ENCODE measurements around the gene PIH1D1. TPM values are rescaled to one million over a fixed set of nuclear protein-coding genes. Genes with fewer than 3 reads are reported as not detected.

Gene PIH1D1
- total RNA-seq, 1 donor from 2014 or later = 84.5 TPM

GRCh38 chr19:49415102-49415809, 36.4 kb downstream of the PIH1D1 start:
- no peaks in the 10 kb centered on the region for H3K9me3 Mint-ChIP-seq (ENCODE audit: unreplicated experiment)
- no peaks in the 10 kb centered on the region for H3K36me3 Mint-ChIP-seq (ENCODE audit: unreplicated experiment)
- H3K27ac Mint-ChIP-seq (ENCODE audit: unreplicated experiment) = no peak overlapping the region
- peaks cover 38% of the 10 kb centered on the region for H3K27me3 Mint-ChIP-seq (ENCODE audit: unreplicated experiment)
- H3K4me1 Mint-ChIP-seq (ENCODE audit: unreplicated experiment) = no peaks in the 10 kb centered on the region
- no peak for TF ChIP-seq CTCF (IDR thresholded peaks at IDR 0.05)
- H3K4me3 Mint-ChIP-seq (ENCODE audit: unreplicated experiment) = no peak overlapping the region
- no peak for DNase-seq (ENCODE audit: extremely low spot score, unreplicated experiment)

GRCh38 chr19:49414256-49414655, 37.4 kb downstream of the PIH1D1 start:
- Mint-ChIP-seq H3K4me1 (ENCODE audit: unreplicated experiment) (no peaks in the 10 kb centered on the region), H3K36me3 (ENCODE audit: unreplicated experiment) (no peaks in the 10 kb centered on the region), H3K4me3 (ENCODE audit: unreplicated experiment) (no peak overlapping the region), H3K27me3 (ENCODE audit: unreplicated experiment) (peaks cover 32% of the 10 kb centered on the region), H3K27ac (ENCODE audit: unreplicated experiment) (no peak overlapping the region), H3K9me3 (ENCODE audit: unreplicated experiment) (no peaks in the 10 kb centered on the region)
- no peak for DNase-seq (ENCODE audit: extremely low spot score, unreplicated experiment)
- TF ChIP-seq CTCF (IDR thresholded peaks at IDR 0.05) = no peak

- Mint-ChIP-seq H3K4me3 (ENCODE audit: unreplicated experiment) (no peak overlapping the region), H3K4me1 (ENCODE audit: unreplicated experiment) (no peaks in the 10 kb centered on the region), H3K9me3 (ENCODE audit: unreplicated experiment) (no peaks in the 10 kb centered on the region), H3K27ac (ENCODE audit: unreplicated experiment) (no peak overlapping the region), H3K27me3 (ENCODE audit: unreplicated experiment) (peaks cover 28% of the 10 kb centered on the region), H3K36me3 (ENCODE audit: unreplicated experiment) (no peaks in the 10 kb centered on the region)
- no peak for DNase-seq (ENCODE audit: extremely low spot score, unreplicated experiment)
- no peak for TF ChIP-seq CTCF (IDR thresholded peaks at IDR 0.05)
Measured at GRCh38 chr19:49413348-49413747, 38.3 kb downstream of the PIH1D1 start.

- H3K9me3 Mint-ChIP-seq (ENCODE audit: unreplicated experiment) = no peaks in the 10 kb centered on the region
- no peak for TF ChIP-seq CTCF (IDR thresholded peaks at IDR 0.05)
- DNase-seq (ENCODE audit: extremely low spot score, unreplicated experiment) = no peak
- no peak overlapping the region for H3K27ac Mint-ChIP-seq (ENCODE audit: unreplicated experiment)
- H3K4me1 Mint-ChIP-seq (ENCODE audit: unreplicated experiment) = no peaks in the 10 kb centered on the region
- H3K36me3 Mint-ChIP-seq (ENCODE audit: unreplicated experiment) = no peaks in the 10 kb centered on the region
- peaks cover 23% of the 10 kb centered on the region for H3K27me3 Mint-ChIP-seq (ENCODE audit: unreplicated experiment)
- no peak overlapping the region for H3K4me3 Mint-ChIP-seq (ENCODE audit: unreplicated experiment)
Measured at GRCh38 chr19:49411681-49412326, 39.8 kb downstream of the PIH1D1 start.

GRCh38 chr19:49409441-49410029, 42.1 kb downstream of the PIH1D1 start:
- TF ChIP-seq CTCF (IDR thresholded peaks at IDR 0.05) = no peak
- Mint-ChIP-seq H3K4me3 (ENCODE audit: unreplicated experiment) (no peak overlapping the region), H3K27me3 (ENCODE audit: unreplicated experiment) (peaks cover 15% of the 10 kb centered on the region), H3K4me1 (ENCODE audit: unreplicated experiment) (no peaks in the 10 kb centered on the region), H3K27ac (ENCODE audit: unreplicated experiment) (no peak overlapping the region), H3K9me3 (ENCODE audit: unreplicated experiment) (no peaks in the 10 kb centered on the region), H3K36me3 (ENCODE audit: unreplicated experiment) (no peaks in the 10 kb centered on the region)
- DNase-seq (ENCODE audit: extremely low spot score, unreplicated experiment) = no peak
